NCI-H1048 (cell line): ENCODE results near the gene SLC48A1.

Source experiments
- DNase-seq: peaks from one replicate; lab custom pipeline; 2025; lab: John Stamatoyannopoulos, UW

SLC48A1 gene

GRCh38 chr12:47744005-47744651 is 28.9 kb upstream of the SLC48A1 start:
- DNase-seq, result peak; percentile 30

GRCh38 chr12:47744778-47745436 is 28.1 kb upstream of the SLC48A1 start:
- DNase-seq, result no peak

- no peak for DNase-seq
Measured at GRCh38 chr12:47745485-47746041, 27.5 kb upstream of the SLC48A1 start.

- DNase-seq, result no peak
Measured at GRCh38 chr12:47746073-47746472, 27.0 kb upstream of the SLC48A1 start.

- DNase-seq, result no peak
Measured at GRCh38 chr12:47746523-47746922, 26.5 kb upstream of the SLC48A1 start.

DNA sequence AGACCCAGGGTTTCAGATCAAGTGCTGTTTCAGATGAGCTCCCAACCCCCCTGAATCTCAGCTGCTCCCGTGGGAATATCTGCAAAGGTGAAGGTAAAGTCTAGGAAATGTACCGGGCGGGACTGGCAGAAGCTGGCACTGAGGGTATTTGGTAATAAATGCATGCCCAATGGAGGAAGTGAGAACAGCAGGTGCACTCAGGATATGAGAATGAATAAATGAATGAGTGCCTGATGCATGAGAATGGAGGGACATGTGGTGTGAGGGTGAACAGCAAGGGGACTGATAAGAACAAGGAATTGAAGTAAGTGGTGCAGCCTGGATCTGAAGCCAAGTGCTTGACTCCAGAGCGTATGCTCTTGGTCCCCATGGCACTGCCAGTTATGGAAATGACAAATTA is 25.9 kb upstream of the SLC48A1 start:
- DNase-seq, result no peak

- DNase-seq, result no peak
Measured at GRCh38 chr12:47747596-47748506, 25.2 kb upstream of the SLC48A1 start.

DNA sequence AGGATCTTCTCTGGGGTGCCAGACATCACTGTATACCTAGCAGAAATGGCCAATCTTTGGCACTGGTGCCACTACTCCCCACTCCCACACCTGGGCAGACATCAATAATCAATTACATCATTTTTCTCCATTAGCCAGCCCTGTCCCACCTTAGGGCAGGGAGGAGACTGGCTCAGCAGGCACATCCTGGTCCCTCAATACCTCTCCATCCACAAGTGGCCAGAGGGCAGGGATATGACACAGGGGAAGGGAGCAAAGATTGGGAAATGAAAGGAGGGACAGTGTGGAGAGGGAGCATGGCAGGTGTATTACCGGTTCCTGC is 24.6 kb upstream of the SLC48A1 start:
- no peak for DNase-seq

DNA sequence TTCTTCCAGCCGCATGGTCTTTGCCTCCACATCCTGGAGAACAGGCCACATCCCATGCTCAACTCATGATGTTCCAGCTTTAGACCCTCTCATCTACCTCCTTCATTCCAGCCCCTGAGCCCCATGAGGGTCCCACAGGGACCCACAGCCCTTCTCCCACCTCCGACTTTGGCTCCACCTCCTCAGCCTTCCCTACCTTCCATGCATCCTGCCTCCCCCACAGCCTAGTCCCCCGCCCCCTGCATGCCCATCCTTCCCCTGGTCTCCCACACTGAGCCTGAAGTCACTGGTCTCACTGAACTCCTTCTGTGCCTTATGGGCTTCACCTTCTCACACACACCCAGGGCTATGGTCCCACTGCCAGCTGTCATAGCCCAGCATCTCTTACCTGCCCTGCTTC is 24.1 kb upstream of the SLC48A1 start:
- no peak for DNase-seq

GRCh38 chr12:47750229-47750798 is 22.7 kb upstream of the SLC48A1 start:
- no peak for DNase-seq

DNA sequence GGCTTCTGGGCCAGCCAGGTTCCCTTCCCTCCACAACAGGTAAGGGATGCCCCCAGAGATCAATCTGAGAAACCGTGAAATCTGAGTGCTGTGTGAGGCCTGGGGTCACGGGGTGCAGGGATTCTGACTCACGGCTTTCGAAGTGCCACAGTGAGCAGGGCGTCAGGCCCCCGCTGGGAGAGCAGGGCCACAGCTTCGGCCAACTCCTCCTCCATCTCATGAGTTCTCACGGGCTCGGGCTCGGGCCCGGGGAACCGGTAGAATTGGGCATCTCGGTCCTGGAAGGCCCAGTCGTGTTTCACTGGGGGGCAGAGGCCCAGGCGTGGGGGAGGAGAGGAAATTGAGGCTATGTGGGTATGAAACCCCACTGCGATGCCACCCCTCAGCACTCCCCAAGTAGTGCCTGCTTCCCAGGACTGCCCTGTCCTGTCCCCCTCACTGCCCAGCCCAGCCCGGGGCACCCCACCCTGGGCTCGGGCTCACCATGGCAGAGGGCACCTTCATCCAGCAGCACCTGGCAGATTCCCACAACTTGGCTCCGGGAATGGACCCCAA is 22.0 kb upstream of the SLC48A1 start:
- no peak for DNase-seq

- DNase-seq, result no peak
Measured at GRCh38 chr12:47751561-47751960, 21.5 kb upstream of the SLC48A1 start.

DNA sequence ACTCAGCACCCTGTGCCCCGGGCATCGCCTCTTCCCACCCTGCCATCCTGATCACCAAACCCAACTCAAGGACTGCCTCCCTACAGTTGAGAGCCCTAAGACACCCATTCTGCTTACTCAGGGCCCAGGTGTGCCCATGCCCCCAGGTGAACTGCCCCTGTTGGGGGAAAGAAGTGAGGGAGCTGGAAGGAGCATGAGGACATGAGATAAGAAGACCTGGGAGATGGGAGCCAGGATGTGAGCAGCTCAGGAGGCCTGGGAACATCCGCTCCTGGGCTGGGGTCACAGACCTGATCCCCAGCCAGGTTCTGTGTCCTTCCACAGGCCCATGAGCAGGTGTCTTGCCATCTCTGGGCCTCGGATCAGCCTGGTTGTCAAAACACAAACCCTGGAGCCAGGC is 20.9 kb upstream of the SLC48A1 start:
- no peak for DNase-seq

- no peak for DNase-seq
Measured at GRCh38 chr12:47752552-47752951, 20.5 kb upstream of the SLC48A1 start.

DNA sequence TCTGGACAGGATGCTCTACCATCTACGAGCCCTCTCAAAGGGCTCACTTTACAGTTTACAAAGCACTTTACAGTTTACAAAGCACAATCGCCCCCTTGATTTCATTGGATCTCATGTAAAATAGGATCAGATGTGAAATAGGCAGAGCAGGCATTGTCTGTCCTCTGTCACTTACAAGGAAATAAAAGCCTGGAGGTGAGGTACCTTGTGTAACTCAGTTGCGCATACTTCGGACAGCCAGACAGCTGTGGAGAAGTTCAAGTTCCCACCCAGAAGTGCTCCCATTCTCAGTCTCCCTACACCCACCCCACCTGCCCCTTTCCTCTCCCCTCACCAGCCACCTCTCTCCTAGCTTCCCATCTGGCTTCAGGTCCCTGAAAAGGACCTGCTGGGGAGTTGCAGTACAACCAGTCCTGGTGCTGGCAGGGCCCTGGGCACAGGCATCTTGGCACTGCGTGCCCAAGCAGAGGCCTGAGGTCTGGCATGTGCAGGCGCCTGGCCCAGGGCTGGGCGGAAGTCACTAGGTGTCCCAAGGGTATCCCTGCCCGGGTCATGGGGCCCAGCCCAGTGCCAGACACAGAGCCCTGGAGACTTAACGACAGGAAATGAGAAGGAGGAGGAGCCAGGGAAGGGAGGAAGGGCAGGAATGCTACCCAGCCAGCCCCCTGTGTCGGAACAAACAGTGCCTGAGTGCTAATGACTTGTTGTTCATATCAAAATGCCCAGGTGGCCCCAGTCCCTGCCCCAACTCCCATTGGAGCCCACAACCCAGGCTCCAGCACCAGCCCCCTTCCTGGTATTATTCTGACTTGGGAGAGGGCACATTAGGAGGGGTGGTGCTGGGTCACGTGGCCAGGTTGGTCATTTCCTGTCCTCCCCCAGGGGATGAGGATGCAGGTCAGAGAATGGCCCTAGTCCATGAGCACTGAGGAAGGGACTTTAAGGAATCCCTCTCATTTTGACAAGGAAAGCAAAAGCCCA is 19.7 kb upstream of the SLC48A1 start:
- no peak for DNase-seq

- DNase-seq, result no peak
Measured at GRCh38 chr12:47754126-47754525, 18.9 kb upstream of the SLC48A1 start.

DNA sequence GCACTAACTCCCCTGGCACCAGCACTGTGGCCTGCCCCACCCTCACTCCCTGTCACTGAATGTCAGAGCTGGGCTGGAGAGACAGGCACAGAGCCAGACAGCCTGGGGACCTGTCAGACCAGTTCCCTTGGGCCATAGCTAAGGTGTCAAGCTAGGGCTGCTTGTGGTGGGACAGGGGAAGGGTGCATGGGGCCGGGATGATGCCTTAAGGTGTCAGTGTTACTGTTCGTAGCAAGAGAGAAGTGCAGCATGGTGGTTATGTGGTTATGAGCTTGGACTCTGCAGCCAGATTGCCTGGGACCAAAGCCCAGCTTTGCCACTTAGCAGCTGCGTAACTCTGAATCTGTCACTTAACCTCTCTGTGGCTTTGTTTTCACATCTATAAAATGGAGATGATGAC is 18.2 kb upstream of the SLC48A1 start:
- DNase-seq, result no peak

GRCh38 chr12:47755655-47756562 is 17.1 kb upstream of the SLC48A1 start:
- no peak for DNase-seq

GRCh38 chr12:47757364-47757839 is 15.6 kb upstream of the SLC48A1 start:
- DNase-seq, result no peak
